Endothelial cell of umbilical vein (primary cell): Measurements from ENCODE around the gene OR4D2.

ENCODE experiments used
- CTCF ChIP-seq, 2 donors: IDR thresholded peaks; 1 replicate in 1 of 2; 2 replicates in 1 of 2; pipeline ENCODE4 v1.5.1; 2011; ENCODE audit warnings: low read length in 2 of 2, mild to moderate bottlenecking in 2 of 2, moderate library complexity in 2 of 2, control low read depth in 1 of 2, inconsistent platforms in 1 of 2, low read depth in 1 of 2; ENCODE audit not compliant: insufficient read depth in 1 of 2; ENCODE audit errors: extremely low read depth in 1 of 2
- EZH2 ChIP-seq: IDR thresholded peaks from 2 replicates; pipeline ENCODE4 v1.6.1; 2012; ENCODE audit warnings: borderline replicate concordance, low read depth, mild to moderate bottlenecking, moderate library complexity, low read length, inconsistent platforms; ENCODE audit not compliant: severe bottlenecking
- MAX ChIP-seq: IDR thresholded peaks from 2 replicates; pipeline ENCODE4 v1.6.1; 2011; ENCODE audit not compliant: insufficient read depth, insufficient read length
- MYC ChIP-seq: IDR thresholded peaks from one replicate; pipeline ENCODE4 v1.6.1; 2011; ENCODE audit warnings: mild to moderate bottlenecking, low read depth, low read length
- POLR2A ChIP-seq: IDR thresholded peaks from 2 replicates; pipeline ENCODE4 v1.6.1; 2012; ENCODE audit warnings: low read depth, mild to moderate bottlenecking, control low read depth, low read length
- POLR2AphosphoS5 ChIP-seq: IDR thresholded peaks from 2 replicates; pipeline ENCODE4 v1.6.1; 2012; ENCODE audit warnings: low read depth, mild to moderate bottlenecking, control low read depth, low read length, moderate library complexity; ENCODE audit not compliant: insufficient read depth

GRCh38 chr17:58148609-58149008 is 18.2 kb upstream of the OR4D2 start:
- no peak for TF ChIP-seq POLR2A
- TF ChIP-seq CTCF (IDR thresholded peaks at IDR 0.05; ENCODE audit: extremely low read depth in 1 of 2, insufficient read depth in 1 of 2, low read depth in 1 of 2, low read length in 2 of 2), result no peak
- TF ChIP-seq POLR2AphosphoS5, result no peak
- no peak for TF ChIP-seq EZH2
- no peak for TF ChIP-seq MYC
- TF ChIP-seq MAX, result no peak
